Kidney epithelial cell (primary cell): Measurements from ENCODE around the gene EIF4E3. TPM values are rescaled to one million over a fixed set of nuclear protein-coding genes. Genes with fewer than 3 reads are reported as not detected.

Experiments used
- DNase-seq: peaks from one replicate; pipeline ENCODE4 v3.0.0-alpha.2; 2010; ENCODE audit warnings: low read depth
- H3K27me3 ChIP-seq: 2 replicates; pipeline ENCODE4 v1.6.0; 2011; ENCODE audit warnings: low read length; ENCODE audit not compliant: control insufficient read depth, insufficient read depth
- H3K36me3 ChIP-seq: 2 replicates; pipeline ENCODE4 v1.5.1; 2011; ENCODE audit warnings: low read length; ENCODE audit not compliant: control insufficient read depth, insufficient read depth
- H3K4me3 ChIP-seq: 2 replicates; pipeline ENCODE4 v1.5.1; 2011; ENCODE audit warnings: low read depth, mild to moderate bottlenecking, control low read depth, low read length
- CTCF ChIP-seq: IDR thresholded peaks from 2 replicates; pipeline ENCODE4 v1.5.1; 2011; ENCODE audit warnings: mild to moderate bottlenecking, moderate library complexity, low read length, control low read depth, inconsistent platforms; ENCODE audit not compliant: insufficient read depth, poor library complexity, severe bottlenecking
- total RNA-seq: library from RNA; depleted of rRNA; stranded (reverse); fragments of >200 nt; gene quantifications from 2 replicates; pipeline ENCODE4 v1.2.3, GENCODE V29; 2015

The EIF4E3 gene
- total RNA-seq, 1 donor from 2014 or later = 8.7 TPM

- no peak for TF ChIP-seq CTCF
- no peaks in the 10 kb centered on the region for H3K27me3 ChIP-seq
These were observed 52.9 kb downstream of the EIF4E3 start for GRCh38 chr3:71672340-71672739.

GRCh38 chr3:71671216-71671845 is 53.9 kb downstream of the EIF4E3 start:
- H3K36me3 ChIP-seq = no peaks in the 10 kb centered on the region
- H3K27me3 ChIP-seq = no peaks in the 10 kb centered on the region
- H3K4me3 ChIP-seq = no peak overlapping the region
- DNase-seq = no peak
- no peak for TF ChIP-seq CTCF

More at GRCh38 chr3:71672340-71672739, 52.9 kb downstream of the EIF4E3 start:
- H3K36me3 ChIP-seq = no peaks in the 10 kb centered on the region
- no peak for DNase-seq
- no peak overlapping the region for H3K4me3 ChIP-seq

GRCh38 chr3:71662568-71662967 is 62.6 kb downstream of the EIF4E3 start:
- no peak for TF ChIP-seq CTCF
- H3K4me3 ChIP-seq = no peak overlapping the region
- no peaks in the 10 kb centered on the region for H3K36me3 ChIP-seq
- no peak for DNase-seq
- H3K27me3 ChIP-seq = no peaks in the 10 kb centered on the region

GRCh38 chr3:71662056-71662455 is 63.1 kb downstream of the EIF4E3 start:
- Histone ChIP-seq H3K36me3 (no peaks in the 10 kb centered on the region), H3K27me3 (no peaks in the 10 kb centered on the region), H3K4me3 (no peak overlapping the region)
- no peak for DNase-seq
- no peak for TF ChIP-seq CTCF

GRCh38 chr3:71659864-71660591 is 65.2 kb downstream of the EIF4E3 start:
- no peak for DNase-seq
- Histone ChIP-seq H3K27me3 (no peaks in the 10 kb centered on the region), H3K4me3 (no peak overlapping the region), H3K36me3 (no peaks in the 10 kb centered on the region)
- no peak for TF ChIP-seq CTCF
